Bronchial epithelial cell (primary cell): ENCODE results near the gene VHLL. TPM values are rescaled to one million over a fixed set of nuclear protein-coding genes. Genes with fewer than 3 reads are reported as not detected.

Experiments
- DNase-seq: peaks from one replicate; pipeline ENCODE4 v3.0.0-alpha.2; 2010; ENCODE audit warnings: low read depth
- FAIRE-seq: peaks from 2 replicates; lab custom pipeline; 2011; peaks lifted over from hg19 to GRCh38; lab: Jason Lieb, UNC
- H3K27me3 ChIP-seq: 2 replicates; pipeline ENCODE4 v1.5.1; 2011; ENCODE audit warnings: low read length; ENCODE audit not compliant: control insufficient read depth, insufficient read depth
- H3K36me3 ChIP-seq: 2 replicates; pipeline ENCODE4 v1.5.1; 2011; ENCODE audit warnings: low read length; ENCODE audit not compliant: control insufficient read depth, insufficient read depth
- H3K4me3 ChIP-seq: 2 replicates; pipeline ENCODE4 v1.5.1; 2011; ENCODE audit warnings: mild to moderate bottlenecking, low read depth, low read length, control low read depth
- total RNA-seq: library from RNA; depleted of rRNA; stranded (reverse); fragments of >200 nt; gene quantifications from 2 replicates; pipeline ENCODE4 v1.2.1, GENCODE V29; 2014
- TF ChIP-seq, protein P1 (sequence below): IDR thresholded peaks from 2 replicates; pipeline ENCODE4 v1.5.1; 2011; ENCODE audit warnings: mild to moderate bottlenecking, moderate library complexity, low read length, control low read depth, inconsistent platforms; ENCODE audit not compliant: insufficient read depth, severe bottlenecking

The VHLL gene
- total RNA-seq, 1 donor from 2014 or later = 0.26 TPM

DNA sequence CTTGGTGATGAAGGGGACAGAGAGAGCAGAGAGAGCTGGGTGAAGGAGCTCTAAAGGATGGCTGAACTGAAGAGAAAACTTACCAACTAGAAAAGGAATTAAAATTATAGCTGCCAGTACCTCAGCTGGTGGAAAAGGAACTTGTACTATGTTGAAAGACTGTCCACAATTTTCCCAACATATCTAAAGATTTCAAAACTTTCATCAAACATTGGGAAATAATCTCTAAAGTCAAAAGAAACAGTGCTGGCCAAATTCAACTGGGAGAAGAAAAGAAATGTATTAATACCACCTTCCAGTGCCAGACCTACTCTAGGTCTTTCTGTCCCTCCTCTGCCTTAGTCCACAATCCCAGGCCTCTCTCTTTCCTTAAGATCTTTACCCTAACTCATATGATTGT, 22.6 kb downstream of the VHLL start:
- TF ChIP-seq, protein P1, sequence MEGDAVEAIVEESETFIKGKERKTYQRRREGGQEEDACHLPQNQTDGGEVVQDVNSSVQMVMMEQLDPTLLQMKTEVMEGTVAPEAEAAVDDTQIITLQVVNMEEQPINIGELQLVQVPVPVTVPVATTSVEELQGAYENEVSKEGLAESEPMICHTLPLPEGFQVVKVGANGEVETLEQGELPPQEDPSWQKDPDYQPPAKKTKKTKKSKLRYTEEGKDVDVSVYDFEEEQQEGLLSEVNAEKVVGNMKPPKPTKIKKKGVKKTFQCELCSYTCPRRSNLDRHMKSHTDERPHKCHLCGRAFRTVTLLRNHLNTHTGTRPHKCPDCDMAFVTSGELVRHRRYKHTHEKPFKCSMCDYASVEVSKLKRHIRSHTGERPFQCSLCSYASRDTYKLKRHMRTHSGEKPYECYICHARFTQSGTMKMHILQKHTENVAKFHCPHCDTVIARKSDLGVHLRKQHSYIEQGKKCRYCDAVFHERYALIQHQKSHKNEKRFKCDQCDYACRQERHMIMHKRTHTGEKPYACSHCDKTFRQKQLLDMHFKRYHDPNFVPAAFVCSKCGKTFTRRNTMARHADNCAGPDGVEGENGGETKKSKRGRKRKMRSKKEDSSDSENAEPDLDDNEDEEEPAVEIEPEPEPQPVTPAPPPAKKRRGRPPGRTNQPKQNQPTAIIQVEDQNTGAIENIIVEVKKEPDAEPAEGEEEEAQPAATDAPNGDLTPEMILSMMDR = no peak
- no peaks in the 10 kb centered on the region for H3K27me3 ChIP-seq
- peaks cover 38% of the 10 kb centered on the region for H3K36me3 ChIP-seq
- DNase-seq = no peak
- no peak for FAIRE-seq
- no peak overlapping the region for H3K4me3 ChIP-seq

DNA sequence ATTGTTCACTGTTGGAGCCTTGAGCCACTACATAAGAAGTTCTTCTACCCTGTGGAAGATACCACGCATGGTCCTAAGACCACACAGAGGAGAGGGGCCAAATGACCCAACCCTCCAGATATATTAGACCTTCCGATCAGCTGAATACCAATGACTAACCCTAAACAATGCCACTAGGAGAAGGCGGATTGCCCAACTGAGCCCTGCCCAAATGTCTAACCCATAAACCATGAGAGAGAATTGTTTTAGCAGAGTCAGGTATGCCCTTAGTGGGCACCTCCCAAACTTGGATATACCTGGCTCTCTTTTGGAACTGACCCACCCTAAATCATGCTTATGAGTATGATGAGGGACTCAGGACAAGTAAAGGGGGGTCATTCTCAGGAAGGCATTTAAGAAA, 28.8 kb downstream of the VHLL start:
- peaks cover 46% of the 10 kb centered on the region for H3K36me3 ChIP-seq
- TF ChIP-seq, protein P1 = no peak
- FAIRE-seq = no peak
- H3K27me3 ChIP-seq = no peaks in the 10 kb centered on the region
- no peak overlapping the region for H3K4me3 ChIP-seq
- DNase-seq = no peak

DNA sequence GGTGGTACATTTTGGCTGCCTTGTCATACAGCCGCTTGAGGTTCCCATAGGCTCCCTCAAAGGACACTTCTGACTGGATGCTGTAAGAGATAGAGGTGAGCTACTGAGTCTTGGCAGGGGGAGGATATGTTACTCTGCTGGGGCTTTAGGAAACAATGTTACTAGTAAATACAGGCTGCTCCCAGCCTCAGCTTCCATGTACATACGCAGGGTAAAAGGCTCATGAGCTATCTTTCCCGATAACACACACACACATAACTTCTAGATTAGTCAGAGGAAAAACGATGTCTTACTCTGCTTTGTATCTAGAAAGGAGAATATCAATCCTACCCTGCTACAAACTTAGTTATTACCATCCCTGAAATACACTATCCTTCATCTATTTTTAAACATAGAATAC, 30.8 kb downstream of the VHLL start:
- TF ChIP-seq, protein P1 = no peak
- H3K27me3 ChIP-seq = no peaks in the 10 kb centered on the region
- no peak overlapping the region for H3K4me3 ChIP-seq
- FAIRE-seq (no peak), DNase-seq (no peak)
- peaks cover 40% of the 10 kb centered on the region for H3K36me3 ChIP-seq

DNA sequence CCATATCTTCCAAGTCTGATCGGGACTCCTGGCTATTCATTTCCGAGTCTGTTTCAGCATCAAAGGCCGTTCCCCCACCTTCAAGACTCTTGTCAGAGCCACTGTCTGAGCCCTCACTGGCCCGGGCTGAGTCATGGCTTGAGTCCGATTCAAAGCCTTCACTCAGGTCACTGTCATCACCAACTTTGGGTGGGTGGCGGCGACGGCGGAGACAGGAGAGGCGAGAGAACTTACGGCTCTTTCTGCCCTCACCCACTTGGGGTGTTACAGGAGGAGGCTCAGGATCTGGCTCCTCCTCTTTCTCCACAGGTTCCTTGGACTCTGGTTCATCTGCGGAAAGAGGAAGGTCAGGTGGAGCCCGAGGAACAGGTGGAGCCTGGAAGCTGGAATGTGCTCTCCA, 33.1 kb downstream of the VHLL start:
- DNase-seq (no peak), FAIRE-seq (no peak)
- Histone ChIP-seq H3K27me3 (no peaks in the 10 kb centered on the region), H3K4me3 (no peak overlapping the region), H3K36me3 (peaks cover 31% of the 10 kb centered on the region)
- TF ChIP-seq, protein P1 = no peak

DNA sequence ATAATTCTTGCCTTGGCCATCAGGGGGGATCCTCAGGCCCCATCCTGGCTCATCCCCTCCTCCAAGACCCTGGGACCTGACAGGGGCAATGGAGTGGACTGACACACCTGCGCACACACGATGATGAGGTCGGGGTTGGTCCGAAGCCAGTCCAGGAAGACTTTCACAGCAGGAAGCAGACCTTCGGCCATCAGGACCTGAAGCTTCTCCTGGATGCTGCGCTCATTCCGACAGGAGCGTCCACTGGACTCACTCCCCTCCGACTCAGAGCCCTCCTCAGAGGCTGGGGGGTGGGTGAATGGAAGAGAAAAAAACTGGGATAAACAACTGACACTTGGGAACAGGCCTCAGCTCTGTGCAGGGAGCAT, 35.8 kb downstream of the VHLL start:
- Histone ChIP-seq H3K36me3 (peaks cover 48% of the 10 kb centered on the region), H3K27me3 (no peaks in the 10 kb centered on the region), H3K4me3 (no peak overlapping the region)
- DNase-seq = no peak
- TF ChIP-seq, protein P1 = no peak
- FAIRE-seq = no peak
